Vagina (tissue), 2 donors: ENCODE results near the gene ARHGAP26. TPM values are rescaled to one million over a fixed set of nuclear protein-coding genes. Genes with fewer than 3 reads are reported as not detected.

Experiments used
- DNase-seq, 2 donors: peaks; one replicate each; pipeline ENCODE4 v3.0.0-alpha.2; 2017; ENCODE audit errors: extremely low spot score in 2 of 2
- H3K27ac ChIP-seq: fragments of 200-600 bp; sonication (generic); one replicate; pipeline ENCODE4 v1.5.1; 2019
- H3K27me3 ChIP-seq: fragments of 200-600 bp; sonication (generic); one replicate; pipeline ENCODE4 v1.5.1; 2019
- H3K36me3 ChIP-seq, 2 donors: fragments of 200-600 bp; sonication (generic); one replicate each; pipeline ENCODE4 v1.5.1; 2017 to 2019
- H3K4me1 ChIP-seq: fragments of 200-600 bp; sonication (generic); one replicate; pipeline ENCODE4 v1.5.1; 2019
- H3K4me3 ChIP-seq, 2 donors: fragments of 200-600 bp; sonication (generic); 1 replicate in 1 of 2; 2 replicates in 1 of 2; pipeline ENCODE4 v1.5.1; 2016 to 2019
- H3K9me3 ChIP-seq: fragments of 200-600 bp; sonication (generic); one replicate; pipeline ENCODE4 v1.5.1; 2019
- POLR2A ChIP-seq, 2 donors: fragments of 450-650 bp; IDR thresholded peaks; one replicate each; pipeline ENCODE4 v1.6.1; 2017; ENCODE audit warnings: antibody characterized with exemption in 2 of 2, mild to moderate bottlenecking in 2 of 2, moderate library complexity in 2 of 2
- POLR2AphosphoS5 ChIP-seq, 2 donors: sonication (generic); formaldehyde crosslinking; IDR thresholded peaks; one replicate each; pipeline ENCODE4 v1.9.0; 2017; ENCODE audit warnings: antibody characterized with exemption in 2 of 2, mild to moderate bottlenecking in 2 of 2, low read depth in 1 of 2; ENCODE audit not compliant: insufficient read depth in 1 of 2
- intact Hi-C: fragments of 100-400 bp; cut with DNase I; formaldehyde crosslinking; loops from one replicate; pipeline ENCODE4 v1.15.1; 2023
- total RNA-seq: library from RNA; depleted of rRNA; stranded (reverse); fragments of >200 nt; gene quantifications from one replicate; pipeline ENCODE4 v1.2.3, GENCODE V29; 2016
- TF ChIP-seq, protein P1 (sequence below), 3 experiments: fragments of 450-650 bp in 2 of 3; fragments of 200-600 bp in 1 of 3; sonication (generic) in 1 of 3; IDR thresholded peaks; one replicate each; pipeline ENCODE4 v1.5.1; 2017 to 2019; ENCODE audit warnings: antibody characterized with exemption in 3 of 3, mild to moderate bottlenecking in 2 of 3, moderate library complexity in 2 of 3

The ARHGAP26 gene
- total RNA-seq, 1 donor from 2014 or later = 42.5 TPM

GRCh38 chr5:142833517-142834449, 63.6 kb downstream of the ARHGAP26 start:
- Histone ChIP-seq H3K4me1 (peaks cover 30% of the 10 kb centered on the region), H3K36me3 (no peaks in the 10 kb centered on the region), H3K27ac (no peak overlapping the region), H3K27me3 (no peaks in the 10 kb centered on the region), H3K9me3 (no peaks in the 10 kb centered on the region), H3K4me3 (no peak overlapping the region)
- TF ChIP-seq, protein P1, sequence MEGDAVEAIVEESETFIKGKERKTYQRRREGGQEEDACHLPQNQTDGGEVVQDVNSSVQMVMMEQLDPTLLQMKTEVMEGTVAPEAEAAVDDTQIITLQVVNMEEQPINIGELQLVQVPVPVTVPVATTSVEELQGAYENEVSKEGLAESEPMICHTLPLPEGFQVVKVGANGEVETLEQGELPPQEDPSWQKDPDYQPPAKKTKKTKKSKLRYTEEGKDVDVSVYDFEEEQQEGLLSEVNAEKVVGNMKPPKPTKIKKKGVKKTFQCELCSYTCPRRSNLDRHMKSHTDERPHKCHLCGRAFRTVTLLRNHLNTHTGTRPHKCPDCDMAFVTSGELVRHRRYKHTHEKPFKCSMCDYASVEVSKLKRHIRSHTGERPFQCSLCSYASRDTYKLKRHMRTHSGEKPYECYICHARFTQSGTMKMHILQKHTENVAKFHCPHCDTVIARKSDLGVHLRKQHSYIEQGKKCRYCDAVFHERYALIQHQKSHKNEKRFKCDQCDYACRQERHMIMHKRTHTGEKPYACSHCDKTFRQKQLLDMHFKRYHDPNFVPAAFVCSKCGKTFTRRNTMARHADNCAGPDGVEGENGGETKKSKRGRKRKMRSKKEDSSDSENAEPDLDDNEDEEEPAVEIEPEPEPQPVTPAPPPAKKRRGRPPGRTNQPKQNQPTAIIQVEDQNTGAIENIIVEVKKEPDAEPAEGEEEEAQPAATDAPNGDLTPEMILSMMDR (IDR thresholded peaks at IDR 0.05) = no peak
- no peak for TF ChIP-seq POLR2AphosphoS5 (IDR thresholded peaks at IDR 0.05; ENCODE audit: insufficient read depth in 1 of 2, low read depth in 1 of 2)
- intact Hi-C loops = no loop called here
- DNase-seq = no peak

- Histone ChIP-seq H3K9me3 (no peaks in the 10 kb centered on the region), H3K27me3 (no peaks in the 10 kb centered on the region), H3K4me1 (peaks cover 30% of the 10 kb centered on the region), H3K4me3 (no peak overlapping the region), H3K27ac (no peak overlapping the region), H3K36me3 (no peaks in the 10 kb centered on the region)
- no peak for DNase-seq
- intact Hi-C loops = no loop called here
- TF ChIP-seq, protein P1 (IDR thresholded peaks at IDR 0.05) = no peak
- TF ChIP-seq POLR2A (IDR thresholded peaks at IDR 0.05) = no peak
- TF ChIP-seq POLR2AphosphoS5 (IDR thresholded peaks at IDR 0.05; ENCODE audit: insufficient read depth in 1 of 2, low read depth in 1 of 2) = no peak
Measured at GRCh38 chr5:142834504-142834903, 64.3 kb downstream of the ARHGAP26 start.

DNA sequence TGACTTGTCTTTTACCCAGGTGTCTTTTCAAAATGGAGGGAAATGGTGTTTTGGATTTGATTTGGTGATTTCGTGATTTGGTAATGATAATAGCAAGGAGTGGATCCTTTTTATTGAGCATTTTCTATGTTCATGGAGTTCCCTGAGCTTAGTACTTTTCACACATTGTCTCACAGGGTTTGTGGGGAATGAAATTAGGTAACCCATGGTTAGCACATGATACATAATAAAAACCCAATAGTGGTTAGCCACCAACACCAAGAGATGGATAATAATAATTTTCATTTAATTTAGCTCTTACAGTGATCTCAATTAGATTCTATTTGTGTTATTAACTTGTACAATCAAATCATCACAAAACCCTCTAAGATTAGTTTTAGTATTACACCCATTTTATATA, 65.4 kb downstream of the ARHGAP26 start:
- intact Hi-C loops = no loop called here
- H3K4me3 ChIP-seq = no peak overlapping the region
- no peaks in the 10 kb centered on the region for H3K36me3 ChIP-seq
- TF ChIP-seq POLR2AphosphoS5 (IDR thresholded peaks at IDR 0.05; ENCODE audit: insufficient read depth in 1 of 2, low read depth in 1 of 2) = no peak
- TF ChIP-seq, protein P1 (IDR thresholded peaks at IDR 0.05) = no peak
- no peak for TF ChIP-seq POLR2A (IDR thresholded peaks at IDR 0.05)
- H3K27ac ChIP-seq = no peak overlapping the region
- DNase-seq = no peak
- no peaks in the 10 kb centered on the region for H3K27me3 ChIP-seq
- H3K9me3 ChIP-seq = no peaks in the 10 kb centered on the region
- peaks cover 30% of the 10 kb centered on the region for H3K4me1 ChIP-seq

GRCh38 chr5:142836048-142836447, 65.9 kb downstream of the ARHGAP26 start:
- Histone ChIP-seq H3K4me3 (no peak overlapping the region), H3K9me3 (no peaks in the 10 kb centered on the region), H3K4me1 (peaks cover 30% of the 10 kb centered on the region), H3K27me3 (no peaks in the 10 kb centered on the region), H3K27ac (no peak overlapping the region), H3K36me3 (no peaks in the 10 kb centered on the region)
- DNase-seq = no peak
- intact Hi-C loops = no loop called here
- TF ChIP-seq POLR2A (IDR thresholded peaks at IDR 0.05) = no peak
- TF ChIP-seq, protein P1 (IDR thresholded peaks at IDR 0.05) = no peak
- no peak for TF ChIP-seq POLR2AphosphoS5 (IDR thresholded peaks at IDR 0.05; ENCODE audit: insufficient read depth in 1 of 2, low read depth in 1 of 2)
